Gastrocnemius medialis (tissue), 4 donors: ENCODE measurements around the gene IGF1R. TPM values are rescaled to one million over a fixed set of nuclear protein-coding genes. Genes with fewer than 3 reads are reported as not detected.

Experiments used
- ATAC-seq, 2 donors: fragments of 150-250 bp; one replicate each; pipeline ENCODE4 v1.9.1; 2016
- DNase-seq, 2 donors: peaks; one replicate each; pipeline ENCODE4 v3.0.0-alpha.2; 2019
- H3K27ac ChIP-seq, 4 donors: fragments of 200-600 bp; sonication (generic); 1 replicate in 1 of 4; 2 replicates in 3 of 4; pipeline ENCODE4 v1.5.1; 2016 to 2018; ENCODE audit warnings: mild to moderate bottlenecking in 2 of 4, moderate library complexity in 1 of 4
- H3K27me3 ChIP-seq, 3 donors: fragments of 200-600 bp; sonication (generic) in 2 of 3; 1 replicate in 1 of 3; 2 replicates in 2 of 3; pipeline versions ENCODE4 v1.5.1 to v1.6.0; 2016 to 2019; ENCODE audit warnings: mild to moderate bottlenecking in 1 of 3, moderate library complexity in 1 of 3
- H3K36me3 ChIP-seq, 2 donors: fragments of 200-600 bp; sonication (generic) in 1 of 2; one replicate each; pipeline ENCODE4 v1.5.1; 2017 to 2018
- H3K4me1 ChIP-seq, 2 donors: fragments of 200-600 bp; sonication (generic) in 1 of 2; one replicate each; pipeline ENCODE4 v1.5.1; 2016 to 2017; ENCODE audit warnings: mild to moderate bottlenecking in 2 of 2
- H3K4me3 ChIP-seq, 4 donors: fragments of 200-600 bp; sonication (generic) in 3 of 4; 1 replicate in 1 of 4; 2 replicates in 3 of 4; pipeline ENCODE4 v1.5.1; 2016 to 2019; ENCODE audit warnings: mild to moderate bottlenecking in 2 of 4
- H3K9me3 ChIP-seq, 3 donors: fragments of 200-600 bp; sonication (generic) in 2 of 3; 1 replicate in 1 of 3; 2 replicates in 2 of 3; pipeline ENCODE4 v1.5.1; 2016 to 2019
- POLR2A ChIP-seq, 2 donors: fragments of 450-650 bp; IDR thresholded peaks; one replicate each; pipeline ENCODE4 v1.6.1; 2017; ENCODE audit warnings: antibody characterized with exemption in 2 of 2, mild to moderate bottlenecking in 2 of 2, moderate library complexity in 2 of 2
- in situ Hi-C, 4 donors: fragments of 200-750 bp; cut with MboI; loops; one replicate each; pipeline versions ENCODE4 v1.15.0 to v1.8.0; 2017; ENCODE audit warnings: low sequenced_read_pairs in 4 of 4
- intact Hi-C: fragments of 100-400 bp; cut with DNase I; formaldehyde crosslinking; loops from one replicate; pipeline ENCODE4 v1.15.1; 2023; ENCODE audit warnings: low total_unique reads
- total RNA-seq, 4 donors: library from RNA; depleted of rRNA; stranded (reverse); fragments of >200 nt; gene quantifications; one replicate each; pipeline versions ENCODE4 v1.1.0 to v1.2.3, GENCODE V29; 2016
- TF ChIP-seq, protein P1 (sequence below), 5 experiments: fragments of 450-650 bp in 3 of 5; fragments of 200-600 bp in 2 of 5; sonication (generic) in 2 of 5; IDR thresholded peaks in 4 of 5; conservative IDR thresholded peaks in 1 of 5; 1 replicate in 4 of 5; 2 replicates in 1 of 5; pipeline ENCODE4 v1.5.1; 2016 to 2019; ENCODE audit warnings: antibody characterized with exemption in 5 of 5, mild to moderate bottlenecking in 3 of 5, moderate library complexity in 3 of 5

IGF1R gene
- total RNA-seq, 4 donors from 2014 or later = 10.1 to 50.4 (median 12.3) TPM

DNA sequence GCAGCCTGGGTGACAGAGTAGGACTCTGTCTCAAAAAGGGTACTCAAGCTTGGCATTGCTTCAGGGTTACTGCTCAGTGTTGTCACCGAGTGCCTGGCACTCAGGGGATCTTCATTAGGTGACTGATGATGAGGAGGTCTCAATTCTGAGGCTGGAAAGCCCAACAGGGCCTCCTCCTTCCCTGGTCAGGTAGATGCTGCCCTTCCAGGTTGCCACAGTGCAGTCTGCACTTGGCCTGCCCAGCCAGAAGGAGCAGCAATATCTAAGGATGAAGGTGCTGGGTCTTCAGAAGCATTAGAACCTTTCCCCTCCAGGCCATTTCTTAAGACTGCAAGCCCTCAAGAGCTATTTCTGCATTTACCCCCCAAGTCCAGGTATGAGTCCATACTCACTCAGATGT, 317.3 kb downstream of the IGF1R start:
- Histone ChIP-seq H3K27ac (peak overlapping the region in 1 of 4 donors; percentile 73), H3K4me3 (no peak overlapping the region), H3K36me3 (peaks cover 0 to 17% of the 10 kb centered on the region in 2 donors), H3K9me3 (no peaks in the 10 kb centered on the region), H3K4me1 (peaks cover 9 to 16% of the 10 kb centered on the region in 2 donors), H3K27me3 (no peaks in the 10 kb centered on the region)
- DNase-seq (no peak), ATAC-seq (no peak)
- intact Hi-C loops (no loop called here), in situ Hi-C loops (no loop called here)
- no peak for TF ChIP-seq POLR2A (IDR thresholded peaks at IDR 0.05)
- TF ChIP-seq, protein P1, sequence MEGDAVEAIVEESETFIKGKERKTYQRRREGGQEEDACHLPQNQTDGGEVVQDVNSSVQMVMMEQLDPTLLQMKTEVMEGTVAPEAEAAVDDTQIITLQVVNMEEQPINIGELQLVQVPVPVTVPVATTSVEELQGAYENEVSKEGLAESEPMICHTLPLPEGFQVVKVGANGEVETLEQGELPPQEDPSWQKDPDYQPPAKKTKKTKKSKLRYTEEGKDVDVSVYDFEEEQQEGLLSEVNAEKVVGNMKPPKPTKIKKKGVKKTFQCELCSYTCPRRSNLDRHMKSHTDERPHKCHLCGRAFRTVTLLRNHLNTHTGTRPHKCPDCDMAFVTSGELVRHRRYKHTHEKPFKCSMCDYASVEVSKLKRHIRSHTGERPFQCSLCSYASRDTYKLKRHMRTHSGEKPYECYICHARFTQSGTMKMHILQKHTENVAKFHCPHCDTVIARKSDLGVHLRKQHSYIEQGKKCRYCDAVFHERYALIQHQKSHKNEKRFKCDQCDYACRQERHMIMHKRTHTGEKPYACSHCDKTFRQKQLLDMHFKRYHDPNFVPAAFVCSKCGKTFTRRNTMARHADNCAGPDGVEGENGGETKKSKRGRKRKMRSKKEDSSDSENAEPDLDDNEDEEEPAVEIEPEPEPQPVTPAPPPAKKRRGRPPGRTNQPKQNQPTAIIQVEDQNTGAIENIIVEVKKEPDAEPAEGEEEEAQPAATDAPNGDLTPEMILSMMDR (IDR thresholded peaks at IDR 0.05 in 4 of 5, conservative IDR thresholded peaks at IDR 0.05 in 1 of 5) = no peak

DNA sequence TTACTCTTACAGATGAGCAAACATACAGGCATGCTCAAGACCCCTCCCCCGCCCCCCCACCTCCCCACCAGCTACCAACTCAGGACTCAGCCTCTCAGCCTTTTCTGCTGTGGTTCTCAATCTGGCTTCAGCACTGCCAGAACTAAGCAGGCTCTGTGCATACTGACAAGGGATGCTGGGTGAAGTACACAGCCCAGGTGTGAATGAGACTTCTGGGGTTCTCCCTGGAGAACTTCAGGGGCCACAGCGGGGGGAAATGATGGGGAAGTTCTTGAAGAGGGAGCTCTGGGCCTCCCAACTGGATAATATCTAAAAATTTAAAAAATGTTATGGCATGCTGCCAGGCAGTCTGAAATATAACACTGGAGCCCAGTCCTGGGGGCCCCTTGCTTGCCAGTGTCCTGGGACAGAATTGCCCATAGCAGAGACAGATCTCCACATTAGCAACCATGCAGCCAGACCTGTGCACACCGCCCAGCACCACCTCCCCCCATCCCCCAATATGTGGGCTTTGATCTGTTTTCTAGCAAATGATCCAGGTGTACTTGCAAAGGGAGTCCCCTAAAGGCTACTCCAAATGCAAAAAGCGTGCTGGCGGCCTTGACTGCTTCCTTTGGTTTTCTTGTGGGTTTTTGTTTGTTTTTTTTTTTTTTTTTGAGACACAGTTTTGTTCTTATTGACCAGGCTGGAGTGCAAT, 317.9 kb downstream of the IGF1R start:
- in situ Hi-C loops = no loop called here
- TF ChIP-seq, protein P1 (IDR thresholded peaks at IDR 0.05 in 4 of 5, conservative IDR thresholded peaks at IDR 0.05 in 1 of 5) = no peak
- TF ChIP-seq POLR2A (IDR thresholded peaks at IDR 0.05) = no peak
- H3K9me3 ChIP-seq = no peaks in the 10 kb centered on the region
- H3K4me3 ChIP-seq = no peak overlapping the region
- H3K4me1 ChIP-seq = peaks cover 9 to 16% of the 10 kb centered on the region in 2 donors
- H3K36me3 ChIP-seq = peaks cover 0 to 11% of the 10 kb centered on the region in 2 donors
- no peak overlapping the region for H3K27ac ChIP-seq
- DNase-seq (no peak), ATAC-seq (no peak)
- intact Hi-C loops = no loop called here
- no peaks in the 10 kb centered on the region for H3K27me3 ChIP-seq

DNA sequence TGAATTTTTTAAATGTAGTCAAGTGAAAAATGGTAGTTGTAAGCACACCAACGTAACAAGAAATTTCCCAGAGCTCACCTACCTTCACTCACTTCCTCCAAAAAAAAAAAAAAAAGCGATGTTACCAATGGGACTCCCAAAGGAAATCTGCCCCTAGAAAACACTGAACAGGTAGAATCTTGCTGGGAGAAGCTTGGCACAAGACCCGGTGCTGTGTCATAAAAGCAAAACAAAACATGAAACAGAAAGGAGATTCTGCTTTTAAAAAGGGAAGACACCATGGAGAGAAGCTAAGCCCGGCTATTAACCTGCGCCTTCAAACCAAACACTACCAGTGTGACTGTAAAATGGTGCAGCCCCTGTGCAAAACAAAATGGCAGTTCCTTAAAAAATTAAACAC, 318.8 kb downstream of the IGF1R start:
- DNase-seq (no peak), ATAC-seq (no peak)
- TF ChIP-seq POLR2A (IDR thresholded peaks at IDR 0.05) = no peak
- TF ChIP-seq, protein P1 (IDR thresholded peaks at IDR 0.05 in 4 of 5, conservative IDR thresholded peaks at IDR 0.05 in 1 of 5) = no peak
- H3K27ac ChIP-seq = no peak overlapping the region
- peaks cover 9 to 16% of the 10 kb centered on the region in 2 donors for H3K4me1 ChIP-seq
- H3K27me3 ChIP-seq = no peaks in the 10 kb centered on the region
- no peaks in the 10 kb centered on the region for H3K9me3 ChIP-seq
- intact Hi-C loops = no loop called here
- peaks cover 0 to 2% of the 10 kb centered on the region in 2 donors for H3K36me3 ChIP-seq
- H3K4me3 ChIP-seq = no peak overlapping the region
- in situ Hi-C loops = no loop called here

DNA sequence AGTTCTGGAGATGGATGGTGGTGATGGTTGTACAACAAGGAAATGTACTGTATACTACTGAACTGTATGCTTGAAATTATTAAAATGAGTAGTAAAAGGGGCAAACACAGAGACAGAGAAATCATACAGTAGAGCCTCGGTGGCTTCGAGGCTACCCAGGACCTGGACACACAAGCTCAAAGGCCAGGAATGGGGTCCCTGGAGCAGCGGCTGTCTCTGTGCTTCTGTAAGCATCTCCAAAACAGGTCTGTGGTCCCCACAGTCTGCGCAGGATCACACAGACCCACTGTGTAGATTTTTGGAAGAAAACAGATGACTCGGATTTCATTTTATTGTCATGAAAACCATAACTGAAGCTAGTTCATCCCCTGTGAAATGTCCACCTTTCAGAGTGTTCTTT, 319.6 kb downstream of the IGF1R start:
- Histone ChIP-seq H3K4me1 (peaks cover 9 to 16% of the 10 kb centered on the region in 2 donors), H3K9me3 (no peaks in the 10 kb centered on the region), H3K27me3 (no peaks in the 10 kb centered on the region), H3K27ac (no peak overlapping the region), H3K36me3 (no peaks in the 10 kb centered on the region), H3K4me3 (no peak overlapping the region)
- DNase-seq (no peak), ATAC-seq (no peak)
- in situ Hi-C loops = no loop called here
- no peak for TF ChIP-seq POLR2A (IDR thresholded peaks at IDR 0.05)
- TF ChIP-seq, protein P1 (IDR thresholded peaks at IDR 0.05 in 4 of 5, conservative IDR thresholded peaks at IDR 0.05 in 1 of 5) = no peak
- intact Hi-C loops = no loop called here
